Mesendoderm (in vitro differentiated cells): Measurements from ENCODE around the gene LGR5.
A peak's percentile ranks its signal among the peaks of the same experiment; 100 is the strongest.

Source experiments
- DNase-seq: peaks from one replicate; pipeline ENCODE4 v3.0.0; 2013
- H2AK5ac ChIP-seq: 2 replicates; pipeline ENCODE4 v1.6.1; 2013; ENCODE audit warnings: low read length, inconsistent platforms
- H2BK120ac ChIP-seq: 2 replicates; pipeline ENCODE4 v1.6.1; 2013; ENCODE audit warnings: low read depth, mild to moderate bottlenecking, low read length, moderate library complexity, mixed read lengths
- H2BK15ac ChIP-seq: replicated peaks from 2 replicates; pipeline ENCODE4 v1.6.1; 2013; ENCODE audit warnings: low read depth, mild to moderate bottlenecking, moderate library complexity
- H2BK5ac ChIP-seq: 2 replicates; pipeline ENCODE4 v1.6.1; 2013; ENCODE audit warnings: low read length, inconsistent platforms
- H3K18ac ChIP-seq: 2 replicates; pipeline ENCODE4 v1.6.1; 2013; ENCODE audit warnings: mild to moderate bottlenecking, low read length, mixed read lengths
- H3K23ac ChIP-seq: one replicate; pipeline ENCODE4 v1.6.1; 2013; ENCODE audit warnings: low read length
- H3K27ac ChIP-seq: 2 replicates; pipeline ENCODE4 v1.5.1; 2013; ENCODE audit warnings: low read depth, mild to moderate bottlenecking, inconsistent platforms, low read length, moderate library complexity
- H3K27me3 ChIP-seq: 2 replicates; pipeline ENCODE4 v1.6.1; 2013; ENCODE audit warnings: low read length, control low read depth, mild to moderate bottlenecking, inconsistent platforms; ENCODE audit not compliant: insufficient read depth, poor library complexity
- H3K36me3 ChIP-seq: 2 replicates; pipeline ENCODE4 v1.6.1; 2013; ENCODE audit warnings: low read length, inconsistent platforms; ENCODE audit not compliant: control insufficient read depth, insufficient read depth
- H3K4ac ChIP-seq: one replicate; pipeline ENCODE4 v1.6.1; 2013; ENCODE audit warnings: low read depth, mild to moderate bottlenecking, low read length, moderate library complexity
- H3K4me1 ChIP-seq: 2 replicates; pipeline ENCODE4 v1.6.1; 2013; ENCODE audit warnings: low read depth, low read length, inconsistent platforms; ENCODE audit not compliant: control insufficient read depth
- H3K4me2 ChIP-seq: 2 replicates; pipeline ENCODE4 v1.6.1; 2013; ENCODE audit warnings: low read length
- H3K4me3 ChIP-seq: 2 replicates; pipeline ENCODE4 v1.5.1; 2013; ENCODE audit warnings: mild to moderate bottlenecking, low read length
- H3K56ac ChIP-seq: one replicate; pipeline ENCODE4 v1.6.1; 2013; ENCODE audit warnings: low read length
- H3K79me1 ChIP-seq: 2 replicates; pipeline ENCODE4 v1.6.1; 2013; ENCODE audit warnings: low read length, inconsistent platforms
- H3K79me2 ChIP-seq: 2 replicates; pipeline ENCODE4 v1.6.1; 2013; ENCODE audit warnings: mild to moderate bottlenecking, low read length; ENCODE audit not compliant: control insufficient read depth, insufficient read depth
- H3K9ac ChIP-seq: 2 replicates; pipeline ENCODE4 v1.6.1; 2013; ENCODE audit warnings: low read length, inconsistent platforms
- H4K5ac ChIP-seq: one replicate; pipeline ENCODE4 v1.6.1; 2013; ENCODE audit warnings: low read length
- H4K8ac ChIP-seq: one replicate; pipeline ENCODE4 v1.6.1; 2013; ENCODE audit warnings: low read depth, mild to moderate bottlenecking, control low read depth, low read length, moderate library complexity
- WGBS: extraction: QIAGEN DNeasy Blood & Tissue Kit; methylation state at CpG from one replicate; pipeline ENCODE4 v1.1.7; 2013; ENCODE audit warnings: low lambda C conversion rate, missing lambda C conversion rate; ENCODE audit not compliant: insufficient coverage; ENCODE audit errors: extremely low coverage; 5-methylcytosine and 5-hydroxymethylcytosine counted together

LGR5 gene

DNA sequence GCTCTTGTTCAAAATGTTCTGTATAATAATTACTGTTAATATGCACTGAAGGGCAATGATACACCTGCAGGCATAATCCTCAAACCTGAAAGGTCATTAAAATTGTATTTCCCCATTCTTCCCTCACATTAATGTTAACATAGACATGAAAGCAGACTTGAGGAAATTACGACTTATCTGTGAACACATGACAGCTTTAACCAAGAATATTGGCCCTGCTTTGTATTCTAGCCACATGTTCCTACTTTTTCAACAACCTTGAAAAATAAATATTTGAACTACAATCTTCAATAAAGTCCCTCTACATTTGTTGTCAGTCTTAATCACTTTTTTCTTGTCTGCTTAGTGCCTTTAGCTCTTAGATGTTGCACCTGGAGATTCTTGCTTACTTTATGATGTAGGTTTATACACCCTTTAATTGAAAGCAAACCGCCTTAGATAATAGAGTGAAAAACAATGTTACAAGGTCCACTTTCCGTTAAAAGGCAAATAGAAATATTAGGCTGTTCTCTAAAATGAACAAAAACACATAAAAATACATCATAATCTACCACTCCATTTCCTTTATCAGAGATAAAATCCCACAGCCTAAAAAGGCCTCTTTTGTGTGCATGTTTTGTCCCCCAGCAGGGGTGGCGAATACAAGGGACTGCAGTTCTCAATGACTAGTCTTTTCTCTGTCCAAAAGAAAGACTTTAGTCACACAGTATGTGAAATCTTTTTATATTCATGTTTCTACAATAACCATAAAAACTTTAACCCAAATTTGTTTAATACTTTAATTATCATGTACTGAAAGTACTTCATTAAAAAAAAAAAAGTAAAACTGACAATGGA, 168.1 kb downstream of the LGR5 start:
- H3K23ac ChIP-seq = no peak overlapping the region
- no peak overlapping the region for H3K4me3 ChIP-seq
- no peak overlapping the region for H2AK5ac ChIP-seq
- no CpG with 5 or more reads among the region's 4 CpGs for WGBS
- no peak overlapping the region for H2BK120ac ChIP-seq
- no peak overlapping the region for H3K18ac ChIP-seq
- H2BK5ac ChIP-seq = no peak overlapping the region
- H3K36me3 ChIP-seq = peaks cover 1% of the 10 kb centered on the region
- H3K4me1 ChIP-seq = no peaks in the 10 kb centered on the region
- H3K4ac ChIP-seq = no peak overlapping the region
- no peak overlapping the region for H3K4me2 ChIP-seq
- DNase-seq = no peak
- H4K5ac ChIP-seq = no peak overlapping the region
- no peak overlapping the region for H3K56ac ChIP-seq
- no peaks in the 10 kb centered on the region for H3K79me1 ChIP-seq
- H3K27ac ChIP-seq = no peak overlapping the region
- H3K79me2 ChIP-seq = no peaks in the 10 kb centered on the region
- H3K27me3 ChIP-seq = no peaks in the 10 kb centered on the region
- H4K8ac ChIP-seq = no peak overlapping the region
- no peak overlapping the region for H2BK15ac ChIP-seq
- no peak overlapping the region for H3K9ac ChIP-seq

DNA sequence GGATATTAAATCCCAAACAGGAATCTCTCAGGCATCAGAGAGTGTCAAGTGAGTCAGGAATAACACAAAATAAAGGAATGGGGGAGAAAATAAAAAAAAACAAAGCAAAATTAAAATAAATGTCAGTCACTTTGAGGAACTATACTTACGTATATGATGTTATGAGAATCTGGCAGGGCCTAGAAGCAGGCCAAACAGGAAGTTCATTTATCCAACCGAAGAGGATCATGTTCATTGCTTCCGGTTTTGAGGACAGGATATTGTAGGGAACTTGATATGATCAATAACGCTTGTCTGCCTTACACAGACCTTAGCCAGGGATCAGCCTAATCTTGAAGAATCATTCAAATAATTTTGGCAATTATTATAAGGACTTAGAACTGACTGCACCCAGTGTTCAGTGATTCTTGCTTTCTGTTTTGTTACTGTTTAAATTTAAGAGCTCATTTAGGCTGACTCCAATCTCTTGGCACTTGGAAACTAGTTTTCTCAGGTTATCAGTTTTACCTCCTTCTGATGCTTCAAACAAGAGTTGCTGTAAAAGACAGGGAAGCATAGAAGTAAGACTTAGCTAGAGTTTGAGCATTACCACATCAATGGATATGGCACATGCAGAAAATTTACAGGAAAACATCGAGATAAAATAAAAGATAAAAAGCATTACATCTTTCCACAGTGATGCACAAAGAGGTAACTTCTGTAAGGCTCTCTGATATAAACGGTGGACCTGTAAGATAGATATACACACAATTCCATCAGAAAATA, 170.6 kb downstream of the LGR5 start:
- Histone ChIP-seq H2BK5ac (no peak overlapping the region), H3K4me2 (no peak overlapping the region), H2BK120ac (no peak overlapping the region), H3K4ac (no peak overlapping the region), H3K56ac (no peak overlapping the region), H3K4me1 (no peaks in the 10 kb centered on the region), H3K23ac (no peak overlapping the region), H3K36me3 (peaks cover 1% of the 10 kb centered on the region), H3K4me3 (no peak overlapping the region), H3K9ac (no peak overlapping the region), H4K8ac (no peak overlapping the region), H2BK15ac (no peak overlapping the region), H3K79me1 (no peaks in the 10 kb centered on the region), H4K5ac (no peak overlapping the region), H3K27me3 (no peaks in the 10 kb centered on the region), H3K79me2 (no peaks in the 10 kb centered on the region), H3K27ac (no peak overlapping the region), H3K18ac (no peak overlapping the region), H2AK5ac (no peak overlapping the region)
- WGBS = no CpG with 5 or more reads among the region's 6 CpGs
- no peak for DNase-seq

DNA sequence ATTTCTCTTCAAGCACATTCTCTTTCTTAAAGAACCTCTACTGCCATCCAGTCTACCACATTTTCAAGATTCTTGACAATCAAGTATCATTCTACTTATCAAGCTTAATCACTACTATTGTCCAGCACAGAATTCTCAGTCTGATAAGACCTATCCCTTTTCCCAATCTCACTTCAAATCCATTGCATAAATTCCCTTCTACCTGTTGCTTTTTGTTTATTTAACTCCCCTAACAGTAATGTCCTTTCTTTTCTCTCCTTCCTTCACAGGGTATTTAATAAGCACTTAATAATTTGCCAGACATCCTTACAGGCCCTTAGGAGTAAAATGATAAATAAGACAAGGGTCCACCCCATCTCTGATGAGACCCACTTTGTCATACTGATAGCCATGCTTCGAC, 182.3 kb downstream of the LGR5 start:
- Histone ChIP-seq H3K27ac (peak overlapping the region; percentile 57), H3K18ac (no peak overlapping the region), H4K5ac (no peak overlapping the region), H3K4ac (no peak overlapping the region), H2BK120ac (no peak overlapping the region), H2BK5ac (no peak overlapping the region), H3K4me1 (no peaks in the 10 kb centered on the region), H3K36me3 (peaks cover 3% of the 10 kb centered on the region), H3K79me2 (no peaks in the 10 kb centered on the region), H3K23ac (no peak overlapping the region), H3K9ac (no peak overlapping the region), H3K56ac (no peak overlapping the region), H2AK5ac (no peak overlapping the region), H3K27me3 (no peaks in the 10 kb centered on the region), H2BK15ac (no peak overlapping the region), H3K4me2 (no peak overlapping the region), H3K79me1 (no peaks in the 10 kb centered on the region), H4K8ac (no peak overlapping the region), H3K4me3 (no peak overlapping the region)
- WGBS = no CpG with 5 or more reads among the region's 1 CpG
- peak; percentile 33 for DNase-seq

DNA sequence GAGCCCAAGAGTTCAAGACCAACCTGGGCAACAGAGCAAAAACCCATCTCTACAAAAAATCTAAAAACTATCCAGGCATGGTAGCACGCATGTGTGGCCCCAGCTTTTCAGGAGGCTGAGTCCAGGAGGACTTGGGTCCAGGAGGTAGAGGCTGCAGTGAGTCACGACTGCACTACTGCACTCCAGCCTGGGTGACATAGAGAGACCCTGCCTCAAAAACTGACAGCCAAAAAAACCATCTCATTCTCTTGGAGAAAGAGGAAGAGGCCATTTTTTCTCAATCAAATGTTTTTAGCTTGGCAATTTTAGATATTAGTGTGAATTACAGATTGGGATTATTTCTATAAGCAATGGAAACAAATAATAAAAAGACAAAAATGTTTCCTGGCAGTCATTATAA, 185.9 kb downstream of the LGR5 start:
- peaks cover 7% of the 10 kb centered on the region for H3K36me3 ChIP-seq
- H3K23ac ChIP-seq = no peak overlapping the region
- H3K4ac ChIP-seq = no peak overlapping the region
- no peak overlapping the region for H3K27ac ChIP-seq
- H3K4me1 ChIP-seq = no peaks in the 10 kb centered on the region
- H2BK15ac ChIP-seq = no peak overlapping the region
- no CpG with 5 or more reads among the region's 2 CpGs for WGBS
- H3K4me3 ChIP-seq = no peak overlapping the region
- no peak overlapping the region for H3K56ac ChIP-seq
- no peak overlapping the region for H4K5ac ChIP-seq
- no peak for DNase-seq
- H3K18ac ChIP-seq = no peak overlapping the region
- H2BK5ac ChIP-seq = no peak overlapping the region
- H3K79me2 ChIP-seq = no peaks in the 10 kb centered on the region
- H4K8ac ChIP-seq = no peak overlapping the region
- H3K27me3 ChIP-seq = no peaks in the 10 kb centered on the region
- H3K79me1 ChIP-seq = no peaks in the 10 kb centered on the region
- no peak overlapping the region for H2BK120ac ChIP-seq
- H2AK5ac ChIP-seq = no peak overlapping the region
- no peak overlapping the region for H3K9ac ChIP-seq
- H3K4me2 ChIP-seq = no peak overlapping the region

DNA sequence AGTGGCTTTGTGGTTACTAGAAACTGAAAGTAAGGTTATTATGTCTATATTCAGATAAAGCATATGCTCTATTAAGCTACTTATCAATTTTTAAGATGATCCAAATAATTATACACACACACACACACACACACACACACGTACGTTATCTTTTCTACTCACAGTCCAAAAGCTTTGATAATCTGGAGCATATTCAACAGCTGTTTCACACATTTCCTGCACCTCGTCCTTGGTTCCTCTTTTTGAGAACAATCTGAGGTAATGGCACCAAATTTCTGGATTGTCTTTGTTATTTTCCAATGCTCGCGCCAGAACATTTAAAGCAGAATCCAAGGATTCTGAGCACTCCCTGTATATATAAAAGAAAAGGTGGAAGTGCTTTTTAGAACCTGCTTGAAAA, 186.5 kb downstream of the LGR5 start:
- Histone ChIP-seq H2AK5ac (no peak overlapping the region), H2BK120ac (no peak overlapping the region), H3K18ac (no peak overlapping the region), H3K27me3 (no peaks in the 10 kb centered on the region), H3K23ac (no peak overlapping the region), H4K8ac (no peak overlapping the region), H3K4ac (no peak overlapping the region), H3K4me2 (no peak overlapping the region), H3K4me1 (no peaks in the 10 kb centered on the region), H3K56ac (no peak overlapping the region), H3K79me1 (no peaks in the 10 kb centered on the region), H3K4me3 (no peak overlapping the region), H3K79me2 (no peaks in the 10 kb centered on the region), H2BK15ac (no peak overlapping the region), H3K36me3 (peaks cover 7% of the 10 kb centered on the region), H3K9ac (no peak overlapping the region), H3K27ac (no peak overlapping the region), H4K5ac (no peak overlapping the region), H2BK5ac (no peak overlapping the region)
- WGBS = no CpG with 5 or more reads among the region's 5 CpGs
- DNase-seq = no peak
